Measurements from ENCODE around the gene RXRA. TPM values are rescaled to one million over a fixed set of nuclear protein-coding genes. Genes with fewer than 3 reads are reported as not detected.

The RXRA gene
- 12.8 and 17.2 TPM in 2 replicates for total RNA-seq (2014; rRNA removed; shearing (Covaris generic))

DNA sequence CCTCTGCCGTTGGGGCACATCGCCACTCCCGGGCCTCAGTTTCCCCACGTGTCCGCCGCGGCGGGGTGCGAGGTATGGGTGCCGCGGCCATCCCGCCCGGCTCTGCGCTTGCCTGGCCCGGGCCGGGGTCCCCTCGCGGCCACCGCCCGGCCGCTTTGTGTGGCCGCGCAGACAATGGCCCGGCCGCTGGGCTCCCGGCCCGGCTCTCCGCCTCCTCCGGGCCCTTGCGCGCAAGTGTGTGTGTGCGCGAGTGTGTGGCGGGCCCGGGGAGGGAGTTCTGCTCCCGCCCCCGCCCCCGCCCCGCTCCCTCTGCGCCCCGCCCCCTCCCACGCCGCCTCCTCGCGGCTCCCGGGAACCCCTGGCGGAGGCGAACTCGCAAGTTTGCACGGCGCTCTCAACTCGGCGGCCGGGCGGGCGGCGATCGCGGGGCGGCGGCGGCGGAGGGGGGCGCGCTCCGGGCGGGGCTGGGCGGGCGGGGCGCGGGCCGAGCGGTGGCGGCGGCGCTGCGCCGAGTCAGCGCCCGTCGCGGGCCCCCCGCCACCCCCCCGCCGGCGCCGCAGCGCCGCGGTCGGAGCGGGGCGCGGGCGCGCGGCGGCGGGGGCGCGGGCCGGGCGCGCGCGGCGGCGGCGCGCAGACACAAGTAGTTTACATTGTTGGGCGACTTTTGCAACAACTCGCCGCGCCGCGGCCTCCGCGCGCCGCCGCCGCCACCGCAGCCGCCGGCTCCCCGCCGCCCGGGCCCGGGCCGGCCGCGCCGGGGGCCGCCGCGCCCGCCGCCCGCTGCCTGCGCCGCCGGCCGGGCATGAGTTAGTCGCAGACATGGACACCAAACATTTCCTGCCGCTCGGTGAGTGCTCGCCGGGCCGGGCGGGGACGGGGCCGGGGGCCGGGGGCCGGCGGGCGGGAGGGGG is at the start of gene RXRA:
Gene RXRA (plus strand): TSS at position 643 of the 911 bp plus-strand sequence. CDS start 177 bp downstream, at position 820.
- DNase-seq (ENCODE audit: low spot score): peak; percentile 50

DNA sequence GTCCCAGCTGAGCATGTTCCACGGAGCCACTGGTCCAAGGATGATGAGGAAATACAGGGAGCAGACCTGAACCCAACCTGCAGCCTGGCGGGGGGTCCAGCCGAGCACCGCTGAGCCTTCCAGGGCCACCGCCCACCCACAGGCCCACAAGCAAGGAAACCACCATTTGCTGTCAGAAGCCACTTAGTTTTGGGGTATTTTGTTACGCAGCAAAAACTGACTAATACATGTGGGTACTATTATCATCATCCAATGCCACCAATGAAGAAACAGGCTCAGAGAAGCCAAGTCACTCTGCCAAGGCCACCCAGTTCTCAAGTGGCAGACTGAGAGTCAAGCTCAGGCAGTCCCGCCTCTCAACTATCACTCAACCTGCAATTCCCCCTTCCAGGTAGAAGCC is 48.0 kb upstream of the RXRA start:
- DNase-seq (ENCODE audit: low spot score): no peak

DNA sequence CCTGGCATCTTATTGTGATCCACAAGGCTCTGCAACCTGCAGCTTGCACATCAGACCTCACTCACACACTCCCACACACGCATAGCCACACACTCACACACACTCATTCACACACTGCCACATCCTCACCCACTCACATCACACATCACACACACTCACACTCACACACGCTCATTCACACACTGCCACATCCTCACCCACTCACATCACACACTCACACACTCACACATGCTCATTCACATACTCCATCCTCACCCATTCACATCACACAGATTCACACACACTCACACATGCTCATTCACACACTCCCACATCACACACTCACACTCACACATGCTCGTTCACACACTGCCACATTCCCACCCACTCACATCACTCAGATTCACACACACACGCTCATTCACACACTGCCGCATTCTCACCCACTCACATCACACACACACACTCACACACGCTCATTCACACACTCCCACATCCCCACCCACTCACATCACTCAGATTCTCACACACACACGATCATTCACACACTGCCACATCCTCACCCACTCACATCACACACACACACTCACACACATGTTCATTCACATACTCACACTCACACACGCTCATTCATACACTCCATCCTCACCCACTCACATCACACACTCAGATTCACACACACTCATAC is 47.1 kb upstream of the RXRA start:
- DNase-seq (ENCODE audit: low spot score): no peak

DNA sequence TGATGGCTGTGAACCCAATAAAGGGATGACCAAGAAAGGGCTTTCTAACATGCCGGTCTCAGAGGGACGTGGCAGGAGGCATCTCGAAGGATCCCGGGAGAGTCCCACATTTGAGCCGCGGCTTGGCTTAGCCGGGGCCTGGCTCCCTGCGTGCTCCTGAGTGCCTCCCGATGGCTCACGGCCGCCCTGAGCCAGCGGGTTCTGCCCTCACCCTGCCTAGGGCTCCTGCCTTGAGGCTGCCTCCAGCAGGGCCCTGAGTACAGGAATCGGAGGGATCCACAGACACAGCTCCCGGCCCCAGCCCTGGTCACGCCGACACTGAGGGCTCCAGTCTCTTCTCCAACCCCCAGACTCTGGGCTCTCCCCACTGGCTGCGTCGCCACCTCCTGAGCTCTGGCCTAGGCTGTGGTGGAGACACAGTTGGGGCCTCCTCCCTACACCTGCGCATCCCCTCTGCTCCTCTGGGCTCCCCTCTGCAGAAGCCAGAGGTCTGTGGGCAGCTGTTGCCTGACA is 44.1 kb upstream of the RXRA start:
- DNase-seq (ENCODE audit: low spot score): no peak

DNA sequence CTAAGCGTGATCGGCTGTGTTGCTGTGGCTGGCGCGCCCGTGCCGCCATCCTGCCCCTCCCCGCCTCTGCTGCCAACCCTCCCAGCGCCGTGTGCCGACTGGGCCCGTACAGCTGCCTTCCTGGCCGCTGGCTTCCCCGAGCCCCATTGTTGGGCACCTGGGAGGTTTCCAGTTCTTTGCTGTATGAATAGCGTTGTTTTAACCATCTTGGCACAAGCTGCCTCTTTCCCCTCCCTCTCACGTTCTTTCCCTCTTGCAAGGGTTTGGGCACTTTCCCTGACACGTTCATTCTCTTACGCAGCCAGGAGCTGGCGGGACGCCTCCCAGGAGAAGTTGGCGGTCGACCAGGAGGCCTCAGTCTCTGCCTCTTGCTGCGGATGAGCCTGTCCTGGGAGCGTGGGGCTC is 43.1 kb upstream of the RXRA start:
- DNase-seq (ENCODE audit: low spot score): no peak

DNA sequence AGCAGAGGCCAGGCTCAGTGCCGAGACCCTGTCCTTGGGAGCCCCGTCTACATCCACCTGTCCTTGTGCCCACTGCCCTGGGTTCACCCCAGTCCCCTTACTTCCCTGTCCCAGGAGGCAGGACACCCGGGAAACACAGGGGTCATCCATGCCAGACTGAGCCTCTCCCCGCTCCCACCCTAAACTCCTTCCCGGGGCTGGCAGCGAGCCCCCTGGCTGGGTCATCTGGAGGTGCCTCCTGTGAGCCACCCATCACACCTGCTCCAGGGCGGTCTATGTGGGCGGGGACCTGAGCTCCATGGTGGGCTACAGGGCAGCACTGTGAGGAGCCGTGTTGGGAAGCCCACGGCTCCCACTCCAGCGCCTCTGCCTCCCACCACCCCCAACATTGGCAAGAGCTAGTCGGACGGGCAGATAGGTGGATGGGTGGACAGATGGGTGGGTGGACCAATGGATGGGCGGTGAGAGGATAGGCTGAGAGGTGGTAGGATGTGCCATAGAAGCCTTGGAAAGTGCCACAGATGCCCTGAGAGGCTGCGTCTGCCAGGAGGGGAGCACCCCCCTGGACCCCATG is 42.5 kb upstream of the RXRA start:
- no peak for DNase-seq (ENCODE audit: low spot score)

DNA sequence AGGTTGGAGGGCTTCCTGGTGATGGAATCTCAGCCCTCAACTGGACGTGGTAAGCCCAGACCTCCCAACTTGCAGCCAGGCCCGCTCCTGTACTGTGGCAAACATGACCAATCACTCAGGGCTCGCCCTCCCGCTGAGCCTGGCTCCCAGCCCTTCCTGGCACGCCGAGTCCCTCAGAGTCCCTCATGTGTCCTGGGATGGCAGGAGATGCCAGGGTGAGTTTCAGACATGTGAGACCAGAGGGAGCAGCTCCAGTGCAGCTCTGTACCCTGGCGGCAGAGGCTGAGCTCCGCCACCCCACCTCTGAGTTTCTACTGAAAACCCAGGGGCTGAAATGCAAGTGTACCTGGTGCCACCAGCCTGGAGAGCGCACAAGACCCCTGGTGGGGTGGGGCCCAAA is 42.0 kb upstream of the RXRA start:
- DNase-seq (ENCODE audit: low spot score): peak; percentile 6

DNA sequence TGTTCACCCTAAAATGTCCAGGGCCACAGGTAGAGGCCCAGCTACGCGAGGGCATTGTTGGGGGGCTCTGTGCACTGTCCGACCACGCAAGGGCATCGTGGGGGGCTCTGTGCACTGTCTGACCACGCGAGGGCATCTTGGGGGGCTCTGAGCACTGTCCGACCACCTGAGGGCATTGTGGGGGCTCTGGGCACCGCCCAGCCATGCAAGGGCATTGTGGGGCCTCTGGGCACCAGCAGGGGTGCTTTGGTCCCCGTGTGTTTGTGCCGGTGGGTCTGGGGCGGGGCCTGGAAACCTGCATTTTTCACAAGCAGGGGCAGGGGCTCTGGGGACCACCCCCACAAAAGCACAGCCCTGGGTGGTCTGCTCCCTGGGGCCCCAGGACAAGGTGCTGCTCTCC is 41.5 kb upstream of the RXRA start:
- no peak for DNase-seq (ENCODE audit: low spot score)

DNA sequence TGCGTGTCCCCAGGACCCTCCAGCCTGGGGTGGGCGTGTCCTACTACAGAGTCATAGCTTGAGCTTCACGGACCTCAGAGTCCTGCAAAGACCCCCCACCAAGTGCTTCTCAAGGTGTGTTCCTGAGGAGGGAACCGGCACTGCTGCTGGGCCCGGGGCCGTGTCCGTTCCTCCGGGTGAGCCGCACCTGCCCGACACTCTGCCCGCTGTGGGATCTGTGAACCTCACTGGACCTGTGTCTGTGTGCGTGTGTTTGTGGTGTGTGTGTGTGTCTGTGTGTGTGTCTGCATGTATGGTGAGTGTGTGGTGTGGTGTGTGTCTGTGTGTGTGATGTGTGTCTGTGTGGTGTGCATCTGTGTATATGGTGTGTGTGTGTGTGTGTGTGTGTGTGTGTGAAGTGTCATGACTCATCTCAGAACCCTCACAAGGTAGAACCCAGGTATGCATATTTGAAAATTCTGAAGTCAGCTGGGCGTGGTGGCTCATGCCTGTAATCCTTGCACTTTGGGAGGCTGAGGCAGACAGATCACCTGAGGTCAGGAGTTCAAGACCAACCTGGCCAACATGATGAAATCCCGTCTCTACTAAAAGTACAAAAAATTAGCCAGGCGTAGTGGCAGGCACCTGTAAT is 40.9 kb upstream of the RXRA start:
- no peak for DNase-seq (ENCODE audit: low spot score)

DNA sequence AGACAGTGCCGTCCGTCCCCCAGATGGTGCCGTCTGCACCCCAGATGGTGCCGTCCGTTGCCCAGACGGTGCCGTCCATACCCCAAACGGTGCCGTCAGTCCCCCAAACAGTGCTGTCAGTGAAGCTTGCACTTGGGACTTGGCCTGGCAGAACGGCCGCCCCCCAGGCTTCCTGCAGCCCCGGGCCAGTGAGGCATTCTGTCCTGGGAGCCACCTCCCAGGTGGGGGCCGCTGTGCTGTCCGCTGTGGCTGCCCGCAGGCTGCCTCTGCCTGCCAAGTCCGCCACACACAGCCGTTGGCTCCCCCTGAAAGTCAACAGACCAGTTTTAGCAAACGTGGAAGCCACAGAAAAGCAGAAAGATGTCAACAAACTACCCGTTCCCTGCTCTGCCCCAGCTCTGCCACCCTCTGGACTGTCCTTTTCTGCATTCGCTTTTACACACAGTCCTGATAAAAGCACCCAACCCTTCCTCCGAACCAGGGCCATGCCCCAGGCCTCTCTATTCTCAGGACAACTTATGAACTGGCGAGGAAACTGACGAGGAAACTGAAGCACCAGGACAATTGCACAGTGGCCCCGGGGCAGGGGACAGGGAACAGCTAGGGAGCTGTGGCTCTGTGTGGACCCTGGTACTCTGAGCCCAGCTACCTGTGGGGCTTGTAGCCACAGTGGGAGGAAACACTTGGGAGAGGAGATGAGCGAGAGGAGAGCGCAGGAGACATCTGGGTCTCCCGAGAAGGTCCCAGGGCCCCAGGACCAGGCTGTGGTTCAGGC is 39.6 kb upstream of the RXRA start:
- no peak for DNase-seq (ENCODE audit: low spot score)

DNA sequence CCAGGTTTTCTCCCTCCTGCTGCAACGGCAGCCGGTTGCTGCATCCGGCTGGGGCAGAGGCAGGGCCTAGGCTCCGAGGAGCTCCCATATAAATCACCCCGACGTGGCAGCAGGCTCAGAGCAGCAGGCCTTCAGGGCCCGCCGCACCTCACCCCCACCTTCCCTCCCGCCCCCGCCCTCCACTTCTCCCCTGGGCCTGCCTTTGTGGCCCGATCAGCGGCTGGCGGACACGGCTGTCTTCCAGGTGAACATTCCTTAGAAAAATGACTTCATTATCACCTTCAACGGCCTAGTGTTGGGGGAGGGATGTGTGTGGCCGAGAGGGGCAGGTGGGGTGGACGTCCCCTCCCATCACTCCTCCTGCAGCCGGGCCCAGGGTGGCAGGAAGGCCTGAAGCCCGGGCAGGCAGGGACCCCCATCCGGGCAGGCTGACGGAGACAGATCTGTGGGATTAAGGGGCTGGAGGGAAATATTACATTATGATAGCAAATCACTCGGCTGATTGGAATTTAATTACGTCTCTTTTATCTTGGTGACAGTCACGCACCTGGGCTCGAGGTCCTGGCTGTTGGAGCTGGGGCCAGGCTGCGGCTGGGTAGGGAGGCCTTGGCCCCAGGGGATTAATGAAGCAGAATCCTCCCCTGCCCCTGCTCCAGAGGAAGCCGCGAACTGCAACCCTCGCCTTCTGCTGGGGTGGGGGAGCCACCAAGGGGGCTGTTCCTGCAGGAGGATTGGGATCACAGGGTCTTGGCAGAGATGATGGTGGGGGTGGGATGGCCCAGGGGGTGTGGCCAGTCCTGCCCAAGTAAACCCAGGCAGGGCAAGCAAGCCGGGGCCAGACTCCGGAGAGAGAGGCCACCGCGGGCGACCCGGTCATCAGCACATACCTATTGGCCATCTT is 38.4 kb upstream of the RXRA start:
- DNase-seq (ENCODE audit: low spot score): no peak

DNA sequence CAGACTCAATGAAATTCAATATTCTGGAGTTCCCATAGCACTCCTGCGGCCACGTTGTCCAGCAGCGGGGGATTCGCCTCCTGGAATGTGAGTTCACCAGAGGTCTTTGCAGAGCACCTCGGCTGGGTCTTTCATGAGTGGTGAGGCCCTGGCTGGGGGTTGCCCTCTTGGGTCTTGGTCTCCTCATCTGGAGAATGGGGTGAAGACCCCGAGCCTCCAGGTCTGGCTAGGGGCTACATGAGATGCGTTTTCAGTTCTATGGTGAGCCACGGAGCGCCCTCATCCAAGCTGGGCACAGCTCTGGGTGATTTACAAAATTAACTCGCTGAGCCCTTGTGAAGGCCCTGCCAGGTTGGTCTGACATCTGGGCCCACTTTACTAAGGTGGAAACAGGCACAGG is 37.5 kb upstream of the RXRA start:
- DNase-seq (ENCODE audit: low spot score): no peak

DNA sequence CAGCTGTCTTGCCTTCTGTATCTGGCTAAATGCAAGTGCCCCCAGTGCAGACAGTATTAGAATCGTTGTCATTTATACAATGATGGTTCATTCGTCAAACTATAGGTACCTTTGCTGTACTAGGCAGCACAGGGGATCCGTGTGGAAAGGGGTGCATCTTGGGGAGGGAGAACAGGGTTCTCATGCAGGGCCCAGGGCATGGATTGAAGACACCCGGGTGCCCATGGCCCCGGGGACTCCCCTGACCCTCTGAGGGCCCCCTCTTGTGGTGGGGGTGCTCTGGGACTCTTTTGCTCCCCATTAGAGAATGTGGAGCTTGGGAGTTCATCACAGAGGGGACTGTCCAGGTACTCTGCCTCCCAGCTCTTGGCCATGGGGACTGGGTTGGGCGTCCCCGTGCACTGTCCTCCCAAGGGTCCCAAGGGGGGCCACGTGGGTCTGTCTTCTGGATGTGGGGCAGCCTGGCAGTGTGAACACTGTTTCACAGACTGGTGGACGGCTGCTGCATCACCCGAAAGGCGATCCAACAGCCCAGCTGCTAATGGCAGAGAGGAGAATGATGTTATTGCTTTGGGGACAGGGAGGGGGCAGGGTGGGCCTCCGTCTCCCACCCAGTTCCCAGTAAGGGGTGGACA is 36.9 kb upstream of the RXRA start:
- DNase-seq (ENCODE audit: low spot score): no peak

DNA sequence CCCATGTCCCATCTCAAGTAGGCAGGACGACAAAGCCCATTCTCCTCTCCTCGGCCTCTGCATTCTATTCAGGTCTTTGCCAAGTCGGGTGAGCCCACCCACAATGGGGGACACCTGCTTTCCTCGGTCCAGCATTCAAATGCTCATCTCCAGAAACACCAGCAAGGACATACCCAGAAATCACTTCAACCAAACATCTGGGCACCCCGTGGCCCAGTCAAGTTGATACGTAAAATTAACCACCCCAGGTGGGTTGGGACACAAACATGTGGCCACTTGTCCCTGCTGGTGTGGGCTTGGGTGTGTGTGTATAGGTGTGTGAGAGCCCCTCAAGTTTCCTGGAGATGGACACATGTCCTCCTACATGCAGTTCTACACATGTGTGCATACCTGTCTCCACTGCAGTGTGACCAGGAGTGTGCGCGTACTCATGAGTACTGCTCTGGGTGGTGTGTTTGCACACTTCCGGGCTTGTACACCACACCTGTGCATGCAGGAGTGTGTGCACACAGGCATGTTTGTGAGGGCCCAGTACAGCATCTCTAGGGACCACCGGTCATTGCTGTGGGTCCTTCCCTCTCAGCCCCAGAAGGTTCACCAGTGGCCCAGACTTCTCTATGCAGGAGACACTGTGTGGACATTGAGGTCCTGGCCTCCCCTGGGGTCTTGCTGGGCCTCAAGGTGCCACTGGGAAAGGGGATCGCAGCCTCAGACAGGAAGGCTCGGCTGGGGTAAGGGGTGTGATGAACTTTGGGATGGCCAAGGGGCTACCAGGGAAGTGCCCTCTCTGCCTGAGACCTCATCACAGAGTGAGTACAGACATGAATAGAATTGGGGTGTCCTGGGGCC is 35.4 kb upstream of the RXRA start:
- no peak for DNase-seq (ENCODE audit: low spot score)

DNA sequence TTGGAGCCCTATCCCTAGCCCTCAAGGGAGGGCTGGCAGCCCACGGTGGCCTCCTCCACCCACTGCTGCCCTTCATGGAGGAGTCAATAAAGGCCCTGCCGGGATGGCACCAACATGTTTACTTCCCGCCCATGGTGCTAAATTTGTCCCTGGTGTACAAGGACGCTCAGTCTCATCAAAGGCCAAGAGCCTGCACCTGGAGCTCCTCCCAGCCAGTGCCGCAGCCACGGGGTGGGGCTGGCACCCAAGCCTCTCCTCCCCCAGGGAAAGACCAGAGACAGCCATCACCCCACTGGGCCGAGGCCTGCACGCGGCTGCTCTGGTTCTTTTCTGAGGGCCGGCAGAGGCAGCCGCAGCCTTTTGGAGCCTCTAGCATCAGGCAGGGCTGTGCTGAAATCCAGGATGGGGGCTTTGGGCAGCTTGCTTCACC is 34.8 kb upstream of the RXRA start:
- DNase-seq (ENCODE audit: low spot score): no peak

DNA sequence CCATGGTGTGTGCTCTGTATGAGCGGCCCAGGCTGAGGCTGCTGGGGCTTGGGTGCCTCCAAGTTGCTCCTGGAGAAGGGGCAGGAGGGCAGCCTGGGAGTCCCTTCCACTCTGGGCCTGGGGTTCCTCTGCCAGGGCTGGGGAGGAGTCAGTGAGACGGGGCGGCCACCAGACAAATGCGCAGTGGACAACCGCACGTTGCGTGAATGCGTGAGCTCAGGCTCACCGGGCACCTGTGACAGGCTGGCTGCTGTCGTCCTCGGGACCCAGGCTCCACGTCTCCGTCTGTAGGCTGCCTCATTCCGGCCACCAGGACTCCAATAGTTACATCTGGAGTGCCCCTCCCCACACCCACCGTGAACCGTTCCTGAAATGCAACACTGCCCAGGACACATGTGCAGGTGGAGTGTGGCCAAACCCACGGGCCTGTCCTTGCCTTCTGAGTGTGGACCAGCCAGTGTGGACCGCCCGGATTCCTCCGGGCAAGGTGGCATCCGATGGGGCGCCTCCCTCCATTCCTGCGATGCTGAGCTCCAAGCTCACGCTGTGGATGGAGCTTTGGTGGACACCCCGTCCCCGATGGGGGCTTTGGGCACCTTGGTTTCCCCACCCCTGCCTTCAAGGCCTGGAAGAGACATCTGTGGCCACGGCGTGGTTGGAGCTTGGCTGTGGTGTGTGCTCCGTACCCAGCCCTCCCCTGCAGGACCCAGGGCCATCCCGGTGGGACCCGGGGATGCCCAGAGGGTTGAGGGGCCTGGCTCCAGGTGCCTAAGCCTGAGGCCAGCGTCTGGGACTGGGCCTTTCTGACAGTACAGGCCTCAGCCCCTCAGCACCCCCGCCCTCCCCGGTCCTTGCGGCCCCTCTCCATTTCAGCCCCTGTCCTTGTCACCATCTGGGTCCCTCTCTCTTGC is 34.0 kb upstream of the RXRA start:
- DNase-seq (ENCODE audit: low spot score): no peak

DNA sequence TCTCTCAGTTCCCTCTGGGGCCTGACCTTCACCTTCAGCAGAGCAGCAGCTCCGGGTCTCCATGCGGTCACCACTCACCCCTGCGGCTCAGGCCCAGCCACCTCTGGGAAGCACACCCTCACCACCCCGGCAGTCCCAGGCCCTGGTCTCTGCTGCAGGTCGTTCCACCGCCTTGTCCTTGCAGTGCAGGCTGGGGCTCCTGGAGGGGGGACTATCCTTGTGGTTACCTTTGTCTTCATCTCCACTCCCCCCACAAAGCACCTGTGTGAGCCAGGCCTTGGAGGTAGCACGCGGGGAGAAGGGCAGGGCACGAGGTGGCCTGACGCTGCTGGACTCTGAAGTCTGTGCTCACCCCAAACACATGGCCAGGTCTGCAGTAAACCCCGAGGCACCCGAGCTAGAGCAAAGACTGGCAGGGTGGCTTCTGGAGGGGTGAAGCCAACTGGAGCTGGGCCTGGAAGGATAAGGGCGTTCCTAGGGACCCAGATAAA is 33.2 kb upstream of the RXRA start:
- DNase-seq (ENCODE audit: low spot score): no peak
